Fibroblast of lung (primary cell): ENCODE results near the gene EXOC2. TPM values are rescaled to one million over a fixed set of nuclear protein-coding genes. Genes with fewer than 3 reads are reported as not detected.
"Not testable (repeated sequence)": the region's sequence is repeated elsewhere in the genome, so short reads cannot be mapped to it uniquely, and the experiment has no call there.

Experiments used
- DNase-seq, 2 donors: peaks; one replicate each; pipeline versions ENCODE4 v3.0.0 to v3.0.0-alpha.2; 2010; ENCODE audit warnings: low read depth in 2 of 2
- H2AFZ ChIP-seq: 2 replicates; pipeline ENCODE4 v1.5.1; 2012; ENCODE audit warnings: low read length, control low read depth, inconsistent platforms
- H3K27ac ChIP-seq: 2 replicates; pipeline ENCODE4 v1.5.1; 2011; ENCODE audit warnings: low read length, control low read depth; ENCODE audit not compliant: insufficient read depth
- H3K27me3 ChIP-seq: 2 replicates; pipeline ENCODE4 v1.5.1; 2011; ENCODE audit warnings: mild to moderate bottlenecking, low read length; ENCODE audit not compliant: control insufficient read depth, insufficient read depth
- H3K36me3 ChIP-seq: 2 replicates; pipeline ENCODE4 v1.5.1; 2011; ENCODE audit warnings: low read length; ENCODE audit not compliant: control insufficient read depth, insufficient read depth
- H3K4me1 ChIP-seq: 2 replicates; pipeline ENCODE4 v1.5.1; 2011; ENCODE audit warnings: low read length; ENCODE audit not compliant: control insufficient read depth, insufficient read depth; ENCODE audit errors: extremely low read depth
- H3K4me2 ChIP-seq: 2 replicates; pipeline ENCODE4 v1.5.1; 2011; ENCODE audit warnings: low read length, control low read depth; ENCODE audit not compliant: insufficient read depth; ENCODE audit errors: extremely low read depth
- H3K4me3 ChIP-seq, 4 experiments: fragments of 200-600 bp in 1 of 4; sonication (generic) in 1 of 4; replicated peaks in 1 of 4; 2 replicates each; pipeline ENCODE4 v1.5.1; 2011 to 2016; ENCODE audit warnings: low read length in 4 of 4, low read depth in 3 of 4, mild to moderate bottlenecking in 3 of 4, control low read depth in 2 of 4, inconsistent platforms in 1 of 4, mixed read lengths in 1 of 4; ENCODE audit not compliant: insufficient read depth in 1 of 4; ENCODE audit errors: control extremely low read depth in 1 of 4
- H3K79me2 ChIP-seq: 2 replicates; pipeline ENCODE4 v1.5.1; 2012; ENCODE audit warnings: mild to moderate bottlenecking, low read length, inconsistent platforms; ENCODE audit not compliant: control insufficient read depth, insufficient read depth
- H3K9ac ChIP-seq: 2 replicates; pipeline ENCODE4 v1.5.1; 2011; ENCODE audit warnings: mild to moderate bottlenecking, low read length, control low read depth; ENCODE audit not compliant: insufficient read depth
- H3K9me3 ChIP-seq: 2 replicates; pipeline ENCODE4 v1.5.1; 2012; ENCODE audit warnings: low read depth, low read length; ENCODE audit not compliant: control insufficient read depth, insufficient read depth
- H4K20me1 ChIP-seq: 2 replicates; pipeline ENCODE4 v1.5.1; 2011; ENCODE audit warnings: low read length; ENCODE audit not compliant: control insufficient read depth, insufficient read depth; ENCODE audit errors: extremely low read depth
- CTCF ChIP-seq, 2 donors: IDR thresholded peaks in 1 of 2; conservative IDR thresholded peaks in 1 of 2; 1 replicate in 1 of 2; 2 replicates in 1 of 2; pipeline ENCODE4 v1.5.1; 2011 to 2012; ENCODE audit warnings: low read length in 2 of 2, control low read depth in 1 of 2, inconsistent platforms in 1 of 2, low read depth in 1 of 2, mild to moderate bottlenecking in 1 of 2
- EZH2 ChIP-seq: IDR thresholded peaks from 2 replicates; pipeline ENCODE4 v1.5.1; 2012; ENCODE audit warnings: low read length, control low read depth, mild to moderate bottlenecking; ENCODE audit errors: missing control alignments
- polyA plus RNA-seq, 2 donors: library from polyadenylated mRNA; depleted of rRNA in 1 of 2; stranded (reverse) in 1 of 2; unstranded in 1 of 2; fragments of >200 nt; gene quantifications; 2 replicates each; pipeline ENCODE4 v1.2.1, GENCODE V29; 2011 to 2012; ENCODE audit warnings: missing spikeins in 1 of 2
- total RNA-seq: library from RNA; depleted of rRNA; stranded (reverse); fragments of >200 nt; gene quantifications from 2 replicates; pipeline ENCODE4 v1.2.1, GENCODE V29; 2014

EXOC2 gene
- total and polyA plus RNA-seq, 2 donors (not counting 1 experiment from before 2014, with no cell fraction given): 19.7 to 42.3 TPM

GRCh38 chr6:610882-611281 lies 82.1 kb downstream of the EXOC2 start:
- Histone ChIP-seq H3K9ac (no peak overlapping the region), H3K4me2 (no peak overlapping the region), H4K20me1 (no peaks in the 10 kb centered on the region), H3K79me2 (no peaks in the 10 kb centered on the region), H3K9me3 (no peaks in the 10 kb centered on the region), H3K36me3 (peaks cover 4% of the 10 kb centered on the region), H3K27me3 (no peaks in the 10 kb centered on the region), H2AFZ (no peak overlapping the region), H3K4me1 (no peaks in the 10 kb centered on the region), H3K4me3 (no peak overlapping the region), H3K27ac (no peak overlapping the region)
- no peak for TF ChIP-seq CTCF (conservative IDR thresholded peaks at IDR 0.05 in 1 of 2, IDR thresholded peaks at IDR 0.05 in 1 of 2; ENCODE audit: low read depth in 1 of 2, low read length in 2 of 2)
- TF ChIP-seq EZH2: no peak
- DNase-seq: peak in 1 of 2 donors; percentile 9

GRCh38 chr6:609905-610304 lies 83.0 kb downstream of the EXOC2 start:
- H3K4me1 ChIP-seq: no peaks in the 10 kb centered on the region
- no peaks in the 10 kb centered on the region for H3K27me3 ChIP-seq
- H3K9me3 ChIP-seq: no peaks in the 10 kb centered on the region
- no peak overlapping the region for H3K4me3 ChIP-seq
- H3K9ac ChIP-seq: no peak overlapping the region
- DNase-seq: no peak
- no peak overlapping the region for H3K4me2 ChIP-seq
- H3K79me2 ChIP-seq: no peaks in the 10 kb centered on the region
- no peak overlapping the region for H2AFZ ChIP-seq
- peaks cover 4% of the 10 kb centered on the region for H3K36me3 ChIP-seq
- TF ChIP-seq EZH2 (no peak), CTCF (conservative IDR thresholded peaks at IDR 0.05 in 1 of 2, IDR thresholded peaks at IDR 0.05 in 1 of 2; ENCODE audit: low read depth in 1 of 2, low read length in 2 of 2) (no peak)
- no peak overlapping the region for H3K27ac ChIP-seq
- H4K20me1 ChIP-seq: no peaks in the 10 kb centered on the region

- no peak for DNase-seq
- H3K9me3 ChIP-seq: no peaks in the 10 kb centered on the region
- H4K20me1 ChIP-seq: no peaks in the 10 kb centered on the region
- no peaks in the 10 kb centered on the region for H3K4me1 ChIP-seq
- H3K9ac ChIP-seq: no peak overlapping the region
- H3K4me2 ChIP-seq: no peak overlapping the region
- no peaks in the 10 kb centered on the region for H3K27me3 ChIP-seq
- no peak overlapping the region for H3K4me3 ChIP-seq
- H2AFZ ChIP-seq: no peak overlapping the region
- no peaks in the 10 kb centered on the region for H3K79me2 ChIP-seq
- H3K27ac ChIP-seq: no peak overlapping the region
- peaks cover 6% of the 10 kb centered on the region for H3K36me3 ChIP-seq
- no peak for TF ChIP-seq CTCF (conservative IDR thresholded peaks at IDR 0.05 in 1 of 2, IDR thresholded peaks at IDR 0.05 in 1 of 2; ENCODE audit: low read depth in 1 of 2, low read length in 2 of 2)
- TF ChIP-seq EZH2: no peak
Observed at GRCh38 chr6:606829-607379, 86.0 kb downstream of the EXOC2 start.

GRCh38 chr6:605895-606294 lies 87.0 kb downstream of the EXOC2 start:
- DNase-seq, H3K79me2 ChIP-seq, H3K27ac ChIP-seq, H4K20me1 ChIP-seq, H3K4me3 ChIP-seq, H3K9ac ChIP-seq, H2AFZ ChIP-seq, H3K4me2 ChIP-seq, H3K9me3 ChIP-seq, H3K27me3 ChIP-seq, H3K4me1 ChIP-seq, H3K36me3 ChIP-seq: not testable (repeated sequence)
